HG03457 (cell line): ENCODE data around the gene ANKDD1B.
A peak's percentile ranks its signal among the peaks of the same experiment; 100 is the strongest.
"Not testable (repeated sequence)": the region's sequence is repeated elsewhere in the genome, so short reads cannot be mapped to it uniquely, and the experiment has no call there.

ENCODE experiments used
- ATAC-seq: cut with Tn5 transposase; IDR thresholded peaks from one replicate; pipeline ENCODE4 v1.9.1; 2021; ENCODE audit warnings: moderate number of reproducible peaks; ENCODE audit not compliant: unreplicated experiment

The ANKDD1B gene

DNA sequence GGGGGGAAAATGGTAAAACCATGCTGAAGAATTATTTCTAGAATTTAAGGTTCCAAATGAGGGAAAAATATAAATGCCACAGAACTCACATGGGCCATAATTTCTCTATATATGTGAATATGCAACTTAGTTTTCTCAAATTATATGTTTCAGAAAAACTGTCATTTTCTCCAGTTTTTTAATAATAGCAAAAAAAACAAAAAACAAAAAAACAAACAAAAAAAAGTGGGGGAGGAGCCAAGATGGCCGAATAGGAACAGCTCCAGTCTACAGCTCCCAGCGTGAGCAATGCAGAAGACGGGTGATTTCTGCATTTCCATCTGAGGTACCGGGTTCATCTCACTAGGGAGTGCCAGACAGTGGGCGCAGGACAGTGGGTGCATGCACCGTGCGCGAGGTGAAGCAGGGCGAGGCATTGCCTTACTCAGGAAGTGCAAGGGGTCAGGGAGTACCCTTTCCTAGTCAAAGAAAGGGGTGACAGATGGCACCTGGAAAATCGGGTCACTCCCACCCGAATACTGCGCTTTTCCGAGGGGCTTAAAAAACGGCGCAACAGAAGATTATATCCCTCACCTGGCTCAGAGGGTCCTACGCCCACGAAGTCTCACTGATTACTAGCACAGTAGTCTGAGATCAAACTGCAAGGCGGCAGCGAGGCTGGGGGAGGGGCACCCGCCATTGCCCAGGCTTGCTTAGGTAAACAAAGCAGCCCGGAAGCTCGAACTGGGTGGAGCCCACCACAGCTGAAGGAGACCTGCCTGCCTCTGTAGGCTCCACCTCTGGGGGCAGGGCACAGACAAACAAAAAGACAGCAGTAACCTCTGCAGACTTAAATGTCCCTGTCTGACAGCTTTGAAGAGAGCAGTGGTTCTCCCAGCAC lies 84.5 kb downstream of the ANKDD1B start:
- not testable (repeated sequence) for ATAC-seq

DNA sequence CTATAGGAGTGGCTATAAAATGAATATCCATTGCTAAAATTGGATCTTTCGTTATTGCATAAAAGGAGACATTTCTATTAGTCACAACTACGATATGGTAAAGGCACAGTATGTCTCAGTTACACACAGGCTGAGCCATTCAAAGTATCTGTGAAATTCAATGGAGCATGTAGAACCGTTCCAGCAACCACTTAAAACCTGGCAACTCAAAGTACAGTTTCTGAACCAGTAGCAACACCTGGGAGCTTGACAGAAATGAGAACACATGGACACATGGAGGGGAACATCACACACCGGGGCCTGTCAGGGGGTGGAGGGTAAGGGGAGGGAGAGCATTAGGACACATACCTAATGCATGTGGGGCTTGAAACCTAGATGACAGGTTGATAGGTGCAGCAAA lies 90.6 kb downstream of the ANKDD1B start:
- ATAC-seq: no peak

DNA sequence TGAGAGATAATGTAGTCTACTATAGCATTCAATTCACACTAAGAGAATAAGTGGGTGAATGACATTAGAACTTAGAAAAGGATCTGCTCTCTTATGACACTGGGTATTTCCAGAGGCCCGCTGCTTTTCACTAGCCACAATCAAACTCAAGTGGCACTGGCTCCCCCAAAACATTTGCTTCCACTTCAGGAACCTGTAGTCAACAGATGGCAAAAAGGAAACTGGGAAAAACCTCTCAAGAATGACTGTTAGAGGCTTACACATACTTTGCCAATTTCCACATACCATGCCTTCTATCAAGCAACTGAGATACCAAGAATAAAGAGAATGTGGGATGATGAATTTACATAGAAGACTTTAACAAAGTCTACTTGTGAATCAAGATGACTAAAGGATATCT lies 94.8 kb downstream of the ANKDD1B start:
- ATAC-seq: no peak

DNA sequence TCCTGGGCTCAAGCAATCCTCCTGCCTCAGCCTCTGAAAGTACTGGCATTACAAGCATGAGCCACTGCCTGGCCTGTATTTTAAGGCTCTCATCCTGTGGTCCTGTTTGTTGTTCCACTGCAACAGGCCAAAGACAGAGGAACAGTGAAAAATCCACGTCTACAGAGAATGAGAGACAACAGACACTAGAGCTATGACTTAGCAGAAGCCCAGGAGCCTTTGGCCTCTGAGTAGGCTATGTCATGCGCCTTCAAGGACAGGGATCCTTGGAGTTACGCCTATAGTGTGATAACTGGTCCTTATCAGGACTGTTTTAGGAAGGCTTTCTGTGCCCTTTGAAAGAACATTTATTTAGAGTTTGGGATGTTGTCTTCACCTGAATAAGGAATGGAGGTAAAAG lies 95.5 kb downstream of the ANKDD1B start:
- no peak for ATAC-seq

DNA sequence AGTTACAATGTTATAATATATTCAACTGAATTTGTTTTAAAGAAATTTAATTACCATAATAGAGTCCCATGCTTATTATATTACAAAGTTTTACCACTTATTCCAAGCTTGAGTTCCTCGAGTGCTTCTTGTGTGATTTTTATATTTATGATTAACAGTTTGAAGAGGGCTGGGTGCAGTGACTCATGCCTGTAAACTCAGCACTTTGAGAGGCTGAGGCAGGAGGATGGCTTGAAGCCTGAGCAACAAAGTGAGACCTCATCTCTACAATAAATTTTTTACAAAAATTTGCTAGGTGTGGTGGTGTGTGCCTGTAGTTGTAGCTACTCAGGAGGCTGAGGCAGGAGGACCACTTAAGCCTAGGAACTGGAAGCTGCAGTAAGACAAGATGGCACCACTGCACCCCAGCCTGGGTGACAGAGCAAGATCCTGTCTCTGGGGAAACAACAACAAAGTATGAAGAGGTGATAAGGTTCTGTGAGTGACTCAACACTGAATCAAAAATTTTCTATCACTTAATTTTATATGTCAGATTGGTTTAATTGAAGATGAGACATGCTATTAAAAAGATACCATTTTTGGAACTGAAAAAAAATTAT lies 96.8 kb downstream of the ANKDD1B start:
- ATAC-seq: no peak

DNA sequence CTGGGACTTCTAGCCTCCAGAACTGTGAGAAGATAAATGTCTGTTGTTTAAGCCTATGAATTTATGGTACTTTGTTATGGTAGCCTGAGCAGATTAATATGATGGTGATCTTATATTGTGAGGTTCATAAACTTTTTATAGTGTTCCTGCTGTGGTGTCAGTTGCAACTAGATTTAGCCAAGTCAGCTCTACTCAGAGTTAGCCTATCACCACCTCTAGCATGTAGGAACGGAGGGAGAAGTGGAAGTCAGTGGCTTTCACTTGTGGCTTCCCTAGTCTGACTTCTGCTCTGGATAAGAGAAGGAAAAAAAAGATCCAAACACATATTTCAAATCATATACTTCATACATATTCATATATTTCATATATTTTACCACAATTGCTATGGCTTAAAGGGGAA lies 99.4 kb downstream of the ANKDD1B start:
- no peak for ATAC-seq

DNA sequence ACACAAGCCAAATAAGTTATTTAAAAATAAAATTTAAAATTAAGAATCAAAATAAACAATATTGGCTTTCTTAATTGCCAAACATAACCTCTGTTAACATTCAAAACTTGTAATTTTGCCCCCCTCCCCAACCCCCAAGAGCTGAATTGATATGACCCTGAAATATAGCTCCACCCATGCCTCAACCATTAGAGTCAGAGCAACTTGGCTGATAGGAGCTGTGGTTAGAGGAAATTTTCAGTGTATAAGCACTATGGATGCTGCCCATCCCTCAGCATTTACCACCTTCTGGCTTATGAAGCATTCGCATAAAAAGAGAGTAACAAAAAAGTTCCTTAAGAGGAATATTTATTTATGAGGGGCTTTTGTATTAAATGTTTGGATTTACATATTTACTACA lies 99.9 kb downstream of the ANKDD1B start:
- no peak for ATAC-seq

DNA sequence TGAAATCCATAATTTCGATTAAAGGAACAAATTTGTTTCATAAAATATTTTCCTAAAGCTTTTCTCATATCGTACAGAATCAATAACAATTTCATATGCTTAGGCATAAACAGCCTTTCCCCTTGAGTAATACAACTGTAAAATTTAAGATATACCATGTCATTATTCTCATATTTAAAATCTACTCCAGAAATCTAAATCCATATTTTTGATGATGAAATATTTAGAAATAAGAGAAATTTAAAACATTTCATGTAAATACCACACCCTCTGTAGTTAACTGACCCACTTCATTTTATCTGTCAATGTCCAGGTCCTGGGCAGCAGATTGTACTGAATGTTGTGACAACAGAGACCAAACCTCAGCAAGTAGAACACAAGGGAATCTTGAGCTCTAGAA lies 100.8 kb downstream of the ANKDD1B start:
- no peak for ATAC-seq

DNA sequence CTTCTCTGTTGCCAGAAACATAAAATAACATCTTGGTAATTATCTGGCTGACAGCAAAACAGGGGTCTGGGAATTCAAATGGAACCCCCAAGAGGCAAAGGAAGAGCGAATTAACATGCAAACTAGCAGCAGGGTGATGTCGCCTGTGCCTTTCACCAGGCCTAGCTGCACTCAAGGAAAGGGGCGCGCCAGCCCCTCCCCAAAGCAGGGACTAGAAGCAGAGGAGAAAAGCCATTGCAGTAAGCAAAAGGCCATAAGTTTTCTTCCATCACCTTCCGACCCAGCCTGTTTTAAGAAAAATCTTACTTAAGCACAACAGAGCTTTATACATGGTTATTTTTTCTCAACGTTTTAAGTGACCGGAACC lies 105.4 kb downstream of the ANKDD1B start:
- ATAC-seq: peak; percentile 5

DNA sequence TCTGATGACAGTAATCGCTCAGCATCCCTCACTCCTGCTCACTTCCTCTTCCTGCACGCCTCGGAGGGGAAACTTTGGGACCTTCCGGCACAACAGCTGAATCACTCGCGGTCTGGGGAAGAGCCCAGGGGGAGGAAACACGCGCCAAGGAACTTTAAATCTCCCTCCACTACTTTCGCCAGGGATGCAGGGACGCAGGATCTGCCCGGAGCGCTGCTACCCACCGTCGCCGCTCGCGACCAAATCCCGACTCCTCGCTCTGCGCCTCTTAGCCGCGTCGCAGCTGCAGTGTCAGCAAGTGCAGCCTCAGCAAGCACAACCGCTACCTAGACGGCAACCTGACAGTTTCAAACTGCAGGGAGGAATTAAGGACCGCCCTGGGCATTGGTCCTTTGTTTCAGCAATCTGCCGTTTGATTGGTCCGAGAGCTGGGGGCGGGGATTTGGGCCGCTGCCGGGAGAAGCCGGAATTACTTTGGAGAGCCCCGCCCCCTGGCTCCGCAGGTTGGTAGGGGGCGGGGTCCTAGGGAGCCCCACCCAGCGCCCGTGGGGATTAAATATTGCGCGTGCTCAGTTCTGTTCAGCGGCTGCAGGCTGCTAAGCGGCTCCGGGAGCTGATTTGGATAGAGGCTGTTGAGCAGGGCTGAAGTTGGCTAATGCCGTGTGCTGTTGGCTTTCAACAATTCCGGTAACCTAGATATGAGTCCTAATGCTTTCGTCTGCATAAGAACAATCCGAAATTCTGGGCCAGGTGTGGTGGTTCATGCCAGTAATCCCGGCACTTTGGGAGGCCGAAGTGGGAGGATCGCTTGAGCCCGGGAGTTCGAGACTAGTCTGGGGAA lies 106.0 kb downstream of the ANKDD1B start, which contains the start of gene POC5:
Gene POC5, minus strand, starts transcription at position 356 of the 841 bp plus-strand sequence. CDS start 4,500 bp downstream, outside the sequence.
- peak; percentile 93 for ATAC-seq

DNA sequence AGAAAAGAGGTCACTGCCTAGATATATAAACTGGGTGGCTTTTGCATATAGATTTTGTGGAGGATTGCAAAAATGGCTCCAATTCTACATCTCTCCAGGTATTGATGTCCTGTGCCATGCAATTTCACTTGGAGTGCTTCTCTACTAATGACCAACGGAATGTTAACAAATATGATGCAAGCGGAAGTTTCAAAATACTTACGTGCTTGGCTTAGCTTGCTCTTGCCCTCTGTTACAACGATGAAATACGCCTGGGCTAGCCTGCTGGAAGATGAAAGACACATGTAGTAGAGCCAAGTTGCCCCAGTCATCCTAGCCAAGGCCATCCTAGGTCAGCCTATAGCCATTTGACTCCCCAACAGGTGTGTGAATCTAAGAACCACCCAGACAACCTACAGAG lies 109.6 kb downstream of the ANKDD1B start:
- ATAC-seq: no peak
